T-helper 2 cell treated with Interferon-gamma antibody and Interleukin-4, amounts not matched to agents 5 μg/mL and 100 μg/mL, for 36 hours (primary cell): ENCODE data around the gene PRR36.

Source experiments
- DNase-seq: peaks from one replicate; pipeline ENCODE4 v3.0.0; 2021; ENCODE audit warnings: low spot score
- H3K27ac Mint-ChIP-seq: one replicate; pipeline ENCODE4 v1.8.0; 2021; ENCODE audit warnings: mild to moderate bottlenecking, mixed read lengths
- H3K27me3 Mint-ChIP-seq: one replicate; pipeline ENCODE4 v1.8.0; 2021; ENCODE audit warnings: low read depth, mixed read lengths
- H3K36me3 Mint-ChIP-seq: one replicate; pipeline ENCODE4 v1.8.0; 2021; ENCODE audit warnings: low read depth, mixed read lengths
- H3K4me1 Mint-ChIP-seq: one replicate; pipeline ENCODE4 v1.8.0; 2021; ENCODE audit warnings: low read depth, mixed read lengths
- H3K4me3 Mint-ChIP-seq: one replicate; pipeline ENCODE4 v1.8.0; 2022; ENCODE audit warnings: mild to moderate bottlenecking, moderate library complexity, mixed read lengths
- H3K9me3 Mint-ChIP-seq: one replicate; pipeline ENCODE4 v1.8.0; 2021; ENCODE audit warnings: mixed read lengths

PRR36 gene

GRCh38 chr19:7908742-7909461 lies 34.7 kb upstream of the PRR36 start:
- Mint-ChIP-seq H3K36me3 (peaks cover 30% of the 10 kb centered on the region), H3K4me3 (no peak overlapping the region), H3K4me1 (peaks cover 12% of the 10 kb centered on the region)

DNA sequence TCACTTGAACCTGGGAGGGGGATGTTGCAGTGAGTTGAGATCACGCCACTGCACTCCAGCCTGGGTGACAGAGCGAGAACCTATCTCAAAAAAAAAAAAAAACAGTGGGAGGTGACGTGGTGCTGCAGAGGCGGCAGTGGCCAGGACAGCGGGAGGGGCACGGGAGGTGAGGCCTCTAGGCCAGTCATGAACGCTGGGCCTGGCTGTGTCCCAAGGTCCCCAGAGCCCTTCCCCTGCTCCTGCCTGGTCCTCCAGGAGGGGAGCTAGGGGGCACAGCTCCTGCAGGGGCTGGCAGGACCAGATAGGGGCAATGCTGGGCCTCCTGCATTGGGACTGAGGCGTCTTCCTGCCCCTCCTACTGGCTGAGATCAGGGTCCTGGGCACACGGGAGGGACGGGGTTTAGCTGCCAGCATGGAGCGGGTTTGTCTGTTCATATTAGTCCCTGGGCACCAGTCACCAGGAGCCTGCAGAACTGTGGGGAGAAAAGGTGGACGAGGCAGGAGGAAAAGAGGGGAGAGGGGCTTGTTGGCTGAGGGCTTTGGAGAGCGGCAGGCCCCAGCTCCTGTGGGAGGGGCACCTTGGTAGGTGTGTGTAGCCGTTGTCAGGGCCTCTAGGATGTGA lies 34.0 kb upstream of the PRR36 start:
- DNase-seq = no peak
- H3K27ac Mint-ChIP-seq = no peak overlapping the region
- H3K4me3 Mint-ChIP-seq = no peak overlapping the region
- H3K27me3 Mint-ChIP-seq = peaks cover 3% of the 10 kb centered on the region
- H3K9me3 Mint-ChIP-seq = no peaks in the 10 kb centered on the region
- peaks cover 12% of the 10 kb centered on the region for H3K4me1 Mint-ChIP-seq
- peaks cover 29% of the 10 kb centered on the region for H3K36me3 Mint-ChIP-seq

More at GRCh38 chr19:7908742-7909461, 34.7 kb upstream of the PRR36 start:
- no peaks in the 10 kb centered on the region for H3K27me3 Mint-ChIP-seq
- no peak overlapping the region for H3K27ac Mint-ChIP-seq
- H3K9me3 Mint-ChIP-seq = no peaks in the 10 kb centered on the region
- DNase-seq = no peak

GRCh38 chr19:7907544-7907943 lies 33.4 kb upstream of the PRR36 start:
- no peak for DNase-seq
- Mint-ChIP-seq H3K27me3 (peaks cover 3% of the 10 kb centered on the region), H3K9me3 (no peaks in the 10 kb centered on the region), H3K36me3 (peaks cover 23% of the 10 kb centered on the region), H3K4me3 (no peak overlapping the region), H3K4me1 (peaks cover 18% of the 10 kb centered on the region), H3K27ac (no peak overlapping the region)

GRCh38 chr19:7907122-7907521 lies 32.9 kb upstream of the PRR36 start:
- Mint-ChIP-seq H3K27ac (no peak overlapping the region), H3K4me3 (no peak overlapping the region)

DNA sequence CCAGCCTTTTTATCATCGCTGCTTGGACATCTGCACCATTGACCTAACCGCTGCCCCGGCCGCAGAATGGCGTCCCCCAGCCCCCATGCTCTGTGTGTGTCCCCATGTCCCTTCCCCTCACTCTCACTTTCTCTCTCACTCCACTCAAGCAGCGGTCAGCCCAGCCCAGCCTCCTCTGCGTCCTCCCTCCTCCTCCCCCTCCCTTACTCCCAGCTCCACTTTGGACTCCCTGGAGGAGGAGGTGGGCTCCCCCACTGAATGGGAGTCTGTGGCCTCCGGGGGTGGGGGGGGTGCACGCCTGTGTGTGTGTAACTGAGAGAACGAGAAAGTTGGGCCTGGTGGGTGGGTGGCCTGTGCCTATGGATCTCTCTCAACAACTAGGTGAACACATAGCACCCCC lies 31.7 kb upstream of the PRR36 start:
- H3K36me3 Mint-ChIP-seq = peaks cover 15% of the 10 kb centered on the region
- H3K27me3 Mint-ChIP-seq = peaks cover 3% of the 10 kb centered on the region
- H3K4me3 Mint-ChIP-seq = peak overlapping the region; percentile 80
- H3K4me1 Mint-ChIP-seq = peaks cover 22% of the 10 kb centered on the region
- DNase-seq = no peak
- H3K27ac Mint-ChIP-seq = peak overlapping the region; percentile 86
- H3K9me3 Mint-ChIP-seq = no peaks in the 10 kb centered on the region

More at GRCh38 chr19:7907122-7907521, 32.9 kb upstream of the PRR36 start:
- H3K4me1 Mint-ChIP-seq = peaks cover 20% of the 10 kb centered on the region
- H3K9me3 Mint-ChIP-seq = no peaks in the 10 kb centered on the region
- H3K36me3 Mint-ChIP-seq = peaks cover 22% of the 10 kb centered on the region
- peaks cover 3% of the 10 kb centered on the region for H3K27me3 Mint-ChIP-seq
- no peak for DNase-seq

GRCh38 chr19:7905268-7905667 lies 31.1 kb upstream of the PRR36 start:
- Mint-ChIP-seq H3K27ac (peak overlapping the region; percentile 89), H3K27me3 (peaks cover 3% of the 10 kb centered on the region), H3K4me3 (peak overlapping the region; percentile 88), H3K9me3 (no peaks in the 10 kb centered on the region), H3K4me1 (peaks cover 22% of the 10 kb centered on the region), H3K36me3 (peaks cover 12% of the 10 kb centered on the region)
- no peak for DNase-seq

GRCh38 chr19:7904074-7905020 lies 30.2 kb upstream of the PRR36 start:
- Mint-ChIP-seq H3K27me3 (peaks cover 3% of the 10 kb centered on the region), H3K9me3 (no peaks in the 10 kb centered on the region), H3K4me1 (peaks cover 22% of the 10 kb centered on the region), H3K36me3 (peaks cover 12% of the 10 kb centered on the region), H3K27ac (peak overlapping the region; percentile 92), H3K4me3 (peak overlapping the region; percentile 88)
- peak; percentile 70 for DNase-seq

DNA sequence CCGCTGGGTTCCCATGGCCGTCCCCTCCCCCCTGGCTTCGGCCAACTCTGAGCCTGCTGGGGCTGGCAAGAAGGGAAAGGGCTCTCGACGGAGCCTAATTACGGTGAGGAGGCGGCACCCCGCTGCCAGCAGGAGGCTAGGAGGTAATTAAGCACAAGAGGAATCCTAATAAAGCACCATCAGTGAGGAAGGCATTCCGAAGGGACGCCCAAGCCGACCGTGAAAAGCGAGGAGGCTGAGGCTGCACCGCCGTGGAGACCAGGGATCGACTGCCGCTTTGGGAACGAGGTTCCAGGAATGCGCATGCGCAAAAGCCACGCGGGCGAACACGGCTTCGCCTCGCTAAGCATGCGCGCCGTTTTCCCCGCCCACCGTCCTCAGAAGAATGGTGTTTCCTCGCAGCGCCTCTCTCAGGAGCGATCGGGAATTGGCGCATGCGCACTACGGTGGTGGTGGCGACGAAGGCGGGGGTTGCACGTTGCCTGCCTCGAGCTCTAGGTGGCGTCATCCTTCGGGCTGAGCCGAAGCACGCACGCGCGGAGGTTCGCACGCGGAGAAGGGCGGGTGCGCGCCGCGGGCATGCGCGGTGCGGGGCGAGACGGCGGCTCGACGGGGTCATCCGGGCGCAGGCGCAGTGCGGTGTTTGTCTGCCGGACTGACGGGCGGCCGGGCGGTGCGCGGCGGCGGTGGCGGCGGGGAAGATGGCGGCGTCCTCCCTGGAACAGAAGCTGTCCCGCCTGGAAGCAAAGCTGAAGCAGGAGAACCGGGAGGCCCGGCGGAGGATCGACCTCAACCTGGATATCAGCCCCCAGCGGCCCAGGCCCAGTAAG lies 29.3 kb upstream of the PRR36 start, which contains the start of gene MAP2K7:
Gene MAP2K7 (plus strand): TSS at position 634 of the 830 bp plus-strand sequence. CDS start 68 bp downstream, at position 702.
- peak within 1 kb of the TSS; percentile 88 for H3K4me3 Mint-ChIP-seq
- H3K36me3 Mint-ChIP-seq = peaks cover 12% of the 10 kb centered on the region
- no peaks in the 10 kb centered on the region for H3K9me3 Mint-ChIP-seq
- H3K27me3 Mint-ChIP-seq = peaks cover 3% of the 10 kb centered on the region
- peak within 1 kb of the TSS; percentile 92 for H3K27ac Mint-ChIP-seq
- H3K4me1 Mint-ChIP-seq = peaks cover 22% of the 10 kb centered on the region
- DNase-seq = peak; percentile 100

- Mint-ChIP-seq H3K4me1 (peaks cover 22% of the 10 kb centered on the region), H3K27ac (peak overlapping the region; percentile 92), H3K36me3 (peaks cover 12% of the 10 kb centered on the region), H3K27me3 (peaks cover 3% of the 10 kb centered on the region), H3K4me3 (peak overlapping the region; percentile 88), H3K9me3 (no peaks in the 10 kb centered on the region)
- no peak for DNase-seq
Observed at GRCh38 chr19:7902796-7903243, 28.6 kb upstream of the PRR36 start.

- no peaks in the 10 kb centered on the region for H3K9me3 Mint-ChIP-seq
- peaks cover 3% of the 10 kb centered on the region for H3K27me3 Mint-ChIP-seq
- no peak overlapping the region for H3K4me3 Mint-ChIP-seq
- DNase-seq = no peak
- peaks cover 22% of the 10 kb centered on the region for H3K4me1 Mint-ChIP-seq
- H3K27ac Mint-ChIP-seq = no peak overlapping the region
- H3K36me3 Mint-ChIP-seq = peaks cover 12% of the 10 kb centered on the region
Observed at GRCh38 chr19:7901337-7901736, 27.1 kb upstream of the PRR36 start.

GRCh38 chr19:7900931-7901330 lies 26.7 kb upstream of the PRR36 start:
- H3K36me3 Mint-ChIP-seq = peaks cover 12% of the 10 kb centered on the region
- no peak for DNase-seq
- H3K9me3 Mint-ChIP-seq = no peaks in the 10 kb centered on the region
- no peak overlapping the region for H3K27ac Mint-ChIP-seq
- H3K27me3 Mint-ChIP-seq = peaks cover 3% of the 10 kb centered on the region
- H3K4me1 Mint-ChIP-seq = peaks cover 22% of the 10 kb centered on the region
- H3K4me3 Mint-ChIP-seq = no peak overlapping the region

- DNase-seq = no peak
- H3K36me3 Mint-ChIP-seq = peaks cover 8% of the 10 kb centered on the region
- H3K27me3 Mint-ChIP-seq = peaks cover 3% of the 10 kb centered on the region
- no peak overlapping the region for H3K27ac Mint-ChIP-seq
- H3K4me3 Mint-ChIP-seq = no peak overlapping the region
- H3K4me1 Mint-ChIP-seq = peaks cover 18% of the 10 kb centered on the region
- H3K9me3 Mint-ChIP-seq = no peaks in the 10 kb centered on the region
Observed at GRCh38 chr19:7900401-7900870, 26.2 kb upstream of the PRR36 start.
